K562 (cell line): Measurements from ENCODE around the gene GABRB1.

Experiments used
- ARID2 ChIP-seq: fragments of 450-650 bp; IDR thresholded peaks from 2 replicates; pipeline ENCODE4 v1.6.1; 2017; ENCODE audit warnings: antibody characterized with exemption, mild to moderate bottlenecking
- CEBPB ChIP-seq: fragments of 450-650 bp; IDR thresholded peaks from 2 replicates; pipeline ENCODE4 v1.6.1; 2016; ENCODE audit warnings: missing genetic modification characterization, missing compliant biosample characterization
- EP300 ChIP-seq: IDR thresholded peaks from 2 replicates; pipeline ENCODE4 v1.6.1; 2012; ENCODE audit warnings: low read length, improper control_type of control experiment
- EZH2 ChIP-seq: IDR thresholded peaks from 2 replicates; pipeline ENCODE4 v1.6.1; 2012; ENCODE audit warnings: low read depth, mild to moderate bottlenecking, inconsistent platforms, low read length, borderline replicate concordance
- IRF2 ChIP-seq: sonication (generic); formaldehyde crosslinking; IDR thresholded peaks from 2 replicates; pipeline ENCODE4 v1.8.1; 2022; ENCODE audit warnings: mild to moderate bottlenecking, missing genetic modification reagents
- NR2C1 ChIP-seq, 2 experiments: fragments of 450-650 bp; IDR thresholded peaks; 2 replicates each; pipeline ENCODE4 v1.6.1; 2017; ENCODE audit warnings: mild to moderate bottlenecking in 2 of 2, antibody characterized with exemption in 1 of 2, inconsistent platforms in 1 of 2, missing compliant biosample characterization in 1 of 2, missing genetic modification characterization in 1 of 2
- POLR2AphosphoS5 ChIP-seq: IDR thresholded peaks from 2 replicates; pipeline ENCODE4 v1.6.1; 2011; ENCODE audit warnings: mild to moderate bottlenecking, low read depth, low read length, moderate library complexity; ENCODE audit not compliant: control insufficient read depth, insufficient read depth
- YY1 ChIP-seq, 3 experiments: IDR thresholded peaks; 2 replicates each; pipeline ENCODE4 v1.6.1; 2011; ENCODE audit warnings: low read length in 2 of 3, mild to moderate bottlenecking in 2 of 3, moderate library complexity in 2 of 3, borderline replicate concordance in 1 of 3, control low read depth in 1 of 3, low read depth in 1 of 3; ENCODE audit not compliant: insufficient read depth in 3 of 3, insufficient replicate concordance in 2 of 3, control insufficient read depth in 1 of 3, insufficient read length in 1 of 3; ENCODE audit errors: extremely low read depth in 1 of 3
- ZBTB1 ChIP-seq: sonication (generic); formaldehyde crosslinking; IDR thresholded peaks from 2 replicates; pipeline ENCODE4 v1.8.1; 2023; ENCODE audit warnings: missing genetic modification reagents, low read depth, mild to moderate bottlenecking, borderline replicate concordance
- ZZZ3 ChIP-seq: fragments of 450-650 bp; IDR thresholded peaks from 2 replicates; pipeline ENCODE4 v1.6.1; 2016; ENCODE audit warnings: antibody characterized with exemption, mild to moderate bottlenecking, moderate library complexity
- TF ChIP-seq, protein P1 (sequence below), 3 experiments: IDR thresholded peaks in 2 of 3; conservative IDR thresholded peaks in 1 of 3; 2 replicates each; pipeline ENCODE4 v1.5.1; 2011 to 2012; ENCODE audit warnings: low read length in 3 of 3, mild to moderate bottlenecking in 3 of 3, control low read depth in 2 of 3, improper control_type of control experiment in 1 of 3, inconsistent platforms in 1 of 3, low read depth in 1 of 3, mixed read lengths in 1 of 3, moderate library complexity in 1 of 3; ENCODE audit not compliant: insufficient read depth in 2 of 3
- TF ChIP-seq, protein P2 (sequence below): fragments of 450-650 bp; formaldehyde crosslinking; IDR thresholded peaks from 2 replicates; pipeline ENCODE4 v1.4.0; 2020; ENCODE audit warnings: mild to moderate bottlenecking
- TF ChIP-seq, protein P3 (sequence below): sonication (generic); formaldehyde crosslinking; IDR thresholded peaks from 2 replicates; pipeline ENCODE4 v1.9.0; 2022; ENCODE audit warnings: mild to moderate bottlenecking, missing genetic modification reagents

DNA sequence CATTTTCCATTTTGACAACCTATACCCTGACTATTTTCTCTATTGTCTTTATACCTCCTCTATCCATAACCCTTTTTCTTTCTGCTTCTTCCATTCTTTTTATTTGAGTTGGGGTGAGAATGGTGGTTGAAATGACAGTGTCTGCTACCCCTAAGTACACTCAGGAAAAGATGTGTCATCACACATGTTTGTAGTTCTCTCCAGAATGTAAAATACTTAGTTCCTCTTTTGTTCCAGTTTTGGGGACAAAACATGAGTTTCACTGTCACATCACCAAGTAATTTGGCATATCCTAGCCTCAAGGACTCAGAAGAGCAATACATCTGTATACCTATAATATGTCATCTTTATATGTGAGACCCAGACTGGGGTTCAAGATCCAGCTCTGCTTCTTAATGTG, 341.8 kb downstream of the GABRB1 start:
- TF ChIP-seq IRF2 (CRISPR knock-in tag) (no peak), CEBPB (tag) (no peak), ZBTB1 (CRISPR knock-in tag) (no peak), ZZZ3 (no peak), NR2C1 (IDR thresholded peaks at IDR 0.05) (no peak), NR2C1 (tag; IDR thresholded peaks at IDR 0.05) (no peak), YY1 (IDR thresholded peaks at IDR 0.05; ENCODE audit: borderline replicate concordance in 1 of 3, control insufficient read depth in 1 of 3, extremely low read depth in 1 of 3, insufficient read depth in 3 of 3, insufficient read length in 1 of 3, insufficient replicate concordance in 2 of 3, low read depth in 1 of 3, low read length in 2 of 3) (no peak), ARID2 (no peak), POLR2AphosphoS5 (no peak), EP300 (no peak), EZH2 (no peak)
- TF ChIP-seq, protein P1, sequence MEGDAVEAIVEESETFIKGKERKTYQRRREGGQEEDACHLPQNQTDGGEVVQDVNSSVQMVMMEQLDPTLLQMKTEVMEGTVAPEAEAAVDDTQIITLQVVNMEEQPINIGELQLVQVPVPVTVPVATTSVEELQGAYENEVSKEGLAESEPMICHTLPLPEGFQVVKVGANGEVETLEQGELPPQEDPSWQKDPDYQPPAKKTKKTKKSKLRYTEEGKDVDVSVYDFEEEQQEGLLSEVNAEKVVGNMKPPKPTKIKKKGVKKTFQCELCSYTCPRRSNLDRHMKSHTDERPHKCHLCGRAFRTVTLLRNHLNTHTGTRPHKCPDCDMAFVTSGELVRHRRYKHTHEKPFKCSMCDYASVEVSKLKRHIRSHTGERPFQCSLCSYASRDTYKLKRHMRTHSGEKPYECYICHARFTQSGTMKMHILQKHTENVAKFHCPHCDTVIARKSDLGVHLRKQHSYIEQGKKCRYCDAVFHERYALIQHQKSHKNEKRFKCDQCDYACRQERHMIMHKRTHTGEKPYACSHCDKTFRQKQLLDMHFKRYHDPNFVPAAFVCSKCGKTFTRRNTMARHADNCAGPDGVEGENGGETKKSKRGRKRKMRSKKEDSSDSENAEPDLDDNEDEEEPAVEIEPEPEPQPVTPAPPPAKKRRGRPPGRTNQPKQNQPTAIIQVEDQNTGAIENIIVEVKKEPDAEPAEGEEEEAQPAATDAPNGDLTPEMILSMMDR (IDR thresholded peaks at IDR 0.05 in 2 of 3, conservative IDR thresholded peaks at IDR 0.05 in 1 of 3; ENCODE audit: insufficient read depth in 2 of 3, low read depth in 1 of 3, low read length in 3 of 3) = no peak
- TF ChIP-seq, protein P2, sequence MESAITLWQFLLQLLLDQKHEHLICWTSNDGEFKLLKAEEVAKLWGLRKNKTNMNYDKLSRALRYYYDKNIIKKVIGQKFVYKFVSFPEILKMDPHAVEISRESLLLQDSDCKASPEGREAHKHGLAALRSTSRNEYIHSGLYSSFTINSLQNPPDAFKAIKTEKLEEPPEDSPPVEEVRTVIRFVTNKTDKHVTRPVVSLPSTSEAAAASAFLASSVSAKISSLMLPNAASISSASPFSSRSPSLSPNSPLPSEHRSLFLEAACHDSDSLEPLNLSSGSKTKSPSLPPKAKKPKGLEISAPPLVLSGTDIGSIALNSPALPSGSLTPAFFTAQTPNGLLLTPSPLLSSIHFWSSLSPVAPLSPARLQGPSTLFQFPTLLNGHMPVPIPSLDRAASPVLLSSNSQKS = no peak
- TF ChIP-seq, protein P3, sequence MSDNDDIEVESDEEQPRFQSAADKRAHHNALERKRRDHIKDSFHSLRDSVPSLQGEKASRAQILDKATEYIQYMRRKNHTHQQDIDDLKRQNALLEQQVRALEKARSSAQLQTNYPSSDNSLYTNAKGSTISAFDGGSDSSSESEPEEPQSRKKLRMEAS (CRISPR knock-in tag) = no peak
